Suppressor macrophage treated with lipopolysaccharide for 1 hour (primary cell): ENCODE data around the gene MEIS2.
"Not testable (repeated sequence)": the region's sequence is repeated elsewhere in the genome, so short reads cannot be mapped to it uniquely, and the experiment has no call there.

Experiments
- DNase-seq, 3 donors: peaks; one replicate each; pipeline ENCODE4 v3.0.0-alpha.2; 2020 to 2022

The MEIS2 gene

DNA sequence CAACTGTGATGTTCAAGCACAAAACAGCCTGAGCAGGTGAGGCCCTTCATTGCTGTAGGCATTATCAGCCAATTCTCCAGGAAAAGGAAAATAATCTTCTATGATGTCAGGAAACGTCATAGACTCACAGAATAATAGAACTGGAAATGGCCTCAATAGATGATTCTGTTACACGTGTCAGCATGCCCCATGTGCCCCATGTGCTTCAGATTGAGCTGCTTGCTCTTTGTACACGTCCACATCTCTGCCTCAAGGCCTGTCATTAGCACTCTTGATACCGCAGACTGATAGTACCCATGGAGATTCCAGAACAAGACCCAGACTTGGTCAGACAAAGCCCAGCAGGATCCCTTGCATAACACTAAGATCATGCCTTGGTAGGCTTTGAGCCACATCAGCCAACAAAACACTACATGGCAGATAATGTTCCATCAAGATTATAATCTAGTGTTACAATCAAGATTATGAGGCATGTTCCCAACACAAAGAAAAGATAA, 95.9 kb downstream of the MEIS2 start:
- no peak for DNase-seq

DNA sequence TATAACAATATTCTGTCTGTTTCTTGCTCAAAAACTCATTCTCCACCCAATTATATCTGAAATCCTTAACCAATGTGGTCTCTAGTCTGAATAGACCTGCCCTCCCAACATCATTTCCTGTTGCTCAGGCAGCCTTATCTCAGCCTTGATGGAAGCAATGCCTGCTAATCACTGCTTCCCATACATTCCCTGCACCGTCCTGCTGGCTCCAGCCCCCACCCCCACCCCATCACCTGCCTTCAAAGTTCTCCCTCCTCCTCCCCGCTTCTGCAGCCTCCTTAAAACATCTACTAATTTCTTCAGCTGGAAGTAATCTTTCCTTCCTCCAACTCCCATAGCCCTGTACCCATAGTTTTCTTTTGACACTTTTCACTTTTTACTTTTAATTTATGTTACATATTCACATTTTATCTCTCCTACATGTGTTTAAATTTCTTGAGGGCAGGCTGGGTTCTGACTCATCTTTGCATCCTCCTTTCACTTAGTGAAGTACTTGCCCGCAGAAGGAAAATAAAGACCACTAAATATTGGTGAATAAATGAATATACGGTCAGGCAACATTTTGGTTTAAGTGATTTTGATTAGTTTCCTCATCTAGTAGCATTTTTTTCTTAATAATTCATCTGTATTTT, 98.2 kb downstream of the MEIS2 start:
- no peak for DNase-seq

DNA sequence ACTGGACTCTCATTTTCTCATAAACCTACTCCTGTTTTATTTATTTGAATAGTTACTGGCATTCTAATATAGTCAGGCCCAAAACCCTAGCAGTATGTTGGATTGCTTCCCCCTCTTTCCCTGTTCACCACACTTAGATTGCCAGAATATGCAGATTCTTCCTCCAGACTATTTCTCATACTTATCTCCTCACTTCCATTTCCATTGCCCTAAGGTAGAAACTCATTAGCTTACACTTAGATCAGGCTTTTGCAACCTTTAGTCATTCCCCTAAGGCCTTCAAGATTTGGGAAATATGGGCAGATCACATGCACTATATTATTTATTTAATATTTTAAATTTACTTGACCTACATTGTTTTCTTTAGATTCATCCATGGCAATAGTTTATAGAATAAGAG, 98.9 kb downstream of the MEIS2 start:
- no peak for DNase-seq

DNA sequence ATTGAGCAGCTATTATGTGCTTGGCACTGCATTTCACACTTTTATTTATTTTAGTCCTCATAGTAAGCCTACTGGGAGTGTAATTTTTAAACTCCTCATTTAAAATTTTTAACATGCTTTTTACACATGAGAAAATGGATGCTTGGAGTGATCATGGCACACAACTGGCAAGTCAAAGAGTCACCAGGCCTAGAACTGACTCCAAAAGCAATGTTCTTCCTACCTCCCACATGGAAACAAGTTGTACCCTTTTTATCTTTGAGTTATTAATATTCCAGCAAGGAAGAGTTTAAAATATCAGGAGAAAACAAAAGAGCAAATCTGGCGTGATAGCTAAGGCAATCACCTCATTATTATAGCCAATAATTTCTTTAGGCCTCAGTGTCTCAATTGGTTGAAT, 100.6 kb downstream of the MEIS2 start:
- no peak for DNase-seq

DNA sequence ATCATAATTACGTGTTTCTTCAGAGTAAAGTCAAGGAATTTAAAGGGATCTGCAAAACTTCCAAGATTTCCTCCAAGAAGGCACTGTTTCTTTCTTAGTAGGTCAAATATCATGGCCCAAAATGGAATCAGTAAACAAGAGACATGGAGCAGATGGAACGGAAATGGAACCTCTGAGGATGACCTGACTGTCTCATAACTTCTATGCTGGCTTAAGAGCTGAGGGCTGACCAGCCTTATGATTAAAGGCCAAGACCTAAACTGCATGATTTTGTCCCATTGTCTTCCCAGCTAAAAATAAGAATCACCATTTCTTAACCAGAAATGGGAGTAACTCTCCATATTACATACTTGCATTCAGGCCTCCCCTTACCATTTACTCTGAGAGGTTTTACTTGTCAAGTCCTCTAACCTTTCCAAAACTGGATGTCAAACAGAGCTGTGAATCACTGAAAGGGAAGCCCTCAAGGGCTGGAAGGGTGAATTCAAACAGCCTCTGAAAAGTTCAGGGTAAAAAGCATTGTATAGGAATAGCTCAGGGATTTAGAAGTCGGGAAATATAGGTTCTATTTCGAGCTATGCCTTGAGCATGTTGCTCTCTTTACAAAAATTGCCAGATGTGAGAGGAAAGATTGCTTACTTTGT, 103.7 kb downstream of the MEIS2 start:
- no peak for DNase-seq

DNA sequence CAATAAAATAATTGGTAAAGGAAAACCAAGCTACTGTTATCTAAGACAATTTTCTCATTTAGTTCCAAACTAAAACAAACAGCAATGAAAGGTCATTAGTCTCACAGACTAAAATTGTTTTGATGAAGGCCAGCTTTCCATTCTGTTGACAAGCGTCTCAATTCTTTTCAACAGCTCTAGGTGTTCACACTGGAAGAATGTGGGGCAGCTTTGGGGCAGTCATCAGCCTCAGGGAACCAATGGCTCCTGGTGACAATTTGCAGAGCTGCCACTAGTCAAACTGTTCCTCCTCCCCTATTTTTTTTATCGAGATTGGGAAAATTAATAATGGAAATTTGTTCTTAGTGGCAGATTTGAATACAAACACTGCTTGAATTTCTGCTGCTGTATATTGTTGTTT, 104.2 kb downstream of the MEIS2 start:
- no peak for DNase-seq

DNA sequence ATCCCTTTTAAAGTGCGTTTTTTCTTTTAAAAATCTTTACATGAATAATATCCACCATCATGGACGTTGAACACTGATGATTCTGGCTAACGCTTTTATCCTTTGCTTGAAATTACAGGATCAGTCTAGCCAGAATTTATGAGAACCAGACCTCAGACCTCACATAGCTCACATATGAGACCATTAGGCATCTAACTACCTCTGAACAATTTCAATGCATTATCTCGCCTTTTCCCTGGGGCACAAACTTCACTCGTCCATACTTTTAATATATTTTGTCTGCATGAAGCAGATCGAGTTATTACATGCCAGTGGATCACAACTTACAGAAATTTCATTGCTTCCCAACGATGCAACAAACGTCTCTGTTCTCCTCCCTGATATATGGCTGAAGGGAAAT, 105.6 kb downstream of the MEIS2 start:
- no peak for DNase-seq

DNA sequence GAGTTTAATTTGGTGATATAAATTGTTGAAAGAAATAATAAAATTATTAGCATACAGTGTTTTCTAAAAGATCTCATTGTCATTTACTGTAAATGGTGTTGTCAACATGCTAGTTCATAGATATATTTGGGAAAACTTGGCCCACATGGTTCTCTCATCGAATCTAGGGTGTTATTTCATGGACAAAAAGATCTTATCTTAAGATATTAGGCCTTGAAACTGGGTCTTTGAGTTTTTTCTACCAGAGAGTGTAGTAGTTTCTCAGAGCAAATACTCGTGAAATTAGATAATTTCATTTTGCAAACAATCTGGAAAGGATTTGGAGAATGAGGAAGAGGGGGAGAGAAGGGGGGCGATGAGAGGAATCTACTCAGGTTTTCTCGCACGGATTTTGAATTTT, 107.9 kb downstream of the MEIS2 start:
- DNase-seq = no peak

DNA sequence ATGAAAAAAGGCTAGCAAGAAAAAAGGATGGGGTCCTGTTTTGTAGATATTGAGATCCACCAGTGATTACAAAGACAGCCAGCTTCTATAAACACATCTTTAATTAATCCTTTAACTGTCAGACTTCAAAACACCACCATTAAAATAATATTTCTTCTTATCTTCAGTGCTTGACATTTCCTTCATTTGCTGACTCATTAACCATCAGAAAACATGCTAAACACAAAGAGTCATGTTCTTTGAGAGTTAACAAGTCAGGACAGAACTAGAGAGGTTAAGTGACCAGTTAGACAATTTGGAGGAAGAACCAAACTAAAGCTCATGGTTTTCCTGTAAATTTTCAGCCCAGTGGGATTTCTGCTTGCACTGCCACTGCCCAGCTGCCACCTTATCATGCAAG, 111.4 kb downstream of the MEIS2 start:
- DNase-seq = no peak

DNA sequence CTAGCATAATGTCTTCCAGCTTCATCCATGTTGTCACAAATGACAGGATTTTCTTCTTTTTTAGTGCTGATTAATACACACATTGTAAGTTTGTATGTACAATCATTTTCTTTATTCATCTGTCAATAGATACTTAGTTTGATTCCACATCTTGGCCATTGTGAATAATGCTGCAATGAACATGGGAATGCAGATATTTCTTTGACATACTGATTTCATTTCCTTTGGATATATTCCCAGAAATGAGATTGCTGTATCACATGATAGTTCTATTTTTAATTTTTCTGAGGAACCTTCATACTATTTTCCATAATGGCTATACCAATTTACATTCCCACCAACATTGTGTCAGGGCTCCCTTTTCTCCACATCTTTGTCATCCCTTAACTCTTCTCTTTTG, 117.9 kb downstream of the MEIS2 start:
- DNase-seq = no peak

DNA sequence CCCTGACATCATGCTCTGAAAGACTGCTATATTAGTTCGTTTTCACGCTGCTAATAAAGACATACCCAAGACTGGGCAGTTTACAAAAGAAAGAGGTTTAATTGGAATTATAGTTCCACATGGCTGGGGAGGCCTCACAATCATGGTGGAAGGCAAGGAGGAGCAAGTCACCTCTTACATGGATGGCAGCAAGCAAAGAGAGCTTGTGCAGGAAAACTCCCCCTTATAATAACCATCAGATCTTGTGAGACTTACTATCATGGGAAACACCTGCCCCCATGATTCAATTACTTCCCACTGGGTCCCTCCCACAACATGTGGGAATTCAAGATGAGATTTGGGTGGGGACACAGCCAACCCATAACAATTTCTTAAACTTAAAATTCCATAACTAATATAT, 120.1 kb downstream of the MEIS2 start:
- DNase-seq = not testable (repeated sequence)

DNA sequence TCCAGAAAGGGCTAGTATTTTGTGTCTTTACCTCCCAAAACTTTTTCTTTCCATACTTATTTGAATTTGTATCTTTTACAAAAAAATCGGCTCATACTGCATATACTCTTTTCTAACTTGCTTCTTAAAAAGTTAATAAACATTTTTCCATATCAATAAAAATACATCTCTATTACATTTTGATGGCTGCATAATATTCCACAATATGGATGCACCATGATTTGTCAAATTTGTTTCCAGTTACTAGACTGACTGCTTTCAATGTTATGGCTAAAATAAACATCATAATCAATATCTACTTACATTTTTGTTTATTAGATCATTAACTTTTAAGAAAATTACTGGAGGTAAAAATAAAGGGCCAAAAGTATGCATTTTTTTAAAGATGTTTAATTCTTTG, 121.7 kb downstream of the MEIS2 start:
- DNase-seq = no peak

DNA sequence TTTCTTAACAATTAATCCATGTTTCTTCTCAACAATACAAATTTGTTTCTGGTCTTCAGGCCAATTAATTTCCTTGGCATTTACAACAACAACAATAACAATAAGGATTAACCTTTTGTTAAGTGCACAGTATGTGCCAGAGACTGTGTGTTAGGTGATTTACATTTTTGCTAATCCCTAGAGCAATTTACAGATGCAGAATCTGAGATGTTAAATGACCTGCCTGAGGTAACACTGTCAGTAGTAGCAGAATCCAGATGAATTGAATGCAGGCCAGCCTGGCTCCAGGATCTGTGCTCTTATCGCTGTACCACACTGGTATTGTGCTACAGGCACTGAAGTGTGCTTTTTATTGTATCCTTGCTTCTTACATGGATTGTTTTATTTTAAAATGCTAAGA, 122.2 kb downstream of the MEIS2 start:
- no peak for DNase-seq

DNA sequence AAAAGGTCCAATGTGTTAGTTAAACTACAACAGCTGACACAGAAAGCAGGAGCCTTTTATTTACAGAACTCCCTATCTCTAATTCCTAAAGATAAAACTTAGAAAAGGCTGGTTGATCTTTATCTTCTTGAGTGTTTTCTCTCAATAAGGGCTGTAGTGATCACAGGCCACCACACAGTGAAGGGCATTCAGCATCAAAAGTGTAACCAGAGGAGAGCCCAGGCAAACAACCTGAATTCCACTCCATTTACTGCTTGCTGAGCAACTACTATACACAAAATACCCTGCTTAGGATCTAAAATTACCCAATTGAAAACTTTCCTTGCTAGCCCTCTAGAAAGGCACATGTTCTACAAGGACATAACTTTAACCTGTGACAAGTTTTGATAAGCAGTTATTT, 122.7 kb downstream of the MEIS2 start:
- no peak for DNase-seq

DNA sequence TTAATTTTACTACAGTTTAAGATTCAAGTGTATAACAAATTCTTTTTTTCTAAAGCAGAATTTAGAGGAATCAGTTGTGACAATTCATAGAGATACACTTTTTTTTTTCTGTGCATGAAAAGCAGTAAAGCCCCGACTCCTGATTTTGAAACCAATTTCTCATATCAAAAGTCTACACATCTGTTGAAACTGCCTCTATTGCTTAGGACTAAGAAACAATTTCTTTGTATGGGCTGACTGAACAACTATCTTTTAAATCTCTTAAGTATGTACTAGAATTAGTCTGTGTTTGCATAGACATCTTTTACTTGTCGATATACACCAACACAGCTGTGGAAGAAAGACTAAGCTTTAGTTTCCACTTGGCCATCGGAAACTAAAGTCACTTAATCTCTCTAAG, 127.6 kb downstream of the MEIS2 start:
- no peak for DNase-seq

DNA sequence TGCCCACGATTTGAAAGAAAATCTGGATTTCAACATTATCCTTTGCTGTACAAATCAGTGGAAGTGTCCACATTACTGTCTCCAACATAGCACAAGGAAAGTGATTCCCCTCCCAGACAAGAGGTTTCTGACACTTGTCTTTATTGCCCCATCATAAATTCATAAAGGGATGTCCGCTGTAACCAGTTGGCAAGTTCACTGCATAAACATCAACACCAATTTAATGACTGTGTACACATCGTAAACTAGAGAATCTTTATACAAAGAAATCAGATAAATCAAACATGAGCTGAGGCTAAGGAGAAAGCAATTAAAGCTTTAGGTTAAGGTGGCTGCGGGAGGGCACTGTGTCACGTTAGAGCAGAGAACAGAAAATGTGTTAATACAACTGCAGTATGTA, 129.8 kb downstream of the MEIS2 start:
- no peak for DNase-seq

DNA sequence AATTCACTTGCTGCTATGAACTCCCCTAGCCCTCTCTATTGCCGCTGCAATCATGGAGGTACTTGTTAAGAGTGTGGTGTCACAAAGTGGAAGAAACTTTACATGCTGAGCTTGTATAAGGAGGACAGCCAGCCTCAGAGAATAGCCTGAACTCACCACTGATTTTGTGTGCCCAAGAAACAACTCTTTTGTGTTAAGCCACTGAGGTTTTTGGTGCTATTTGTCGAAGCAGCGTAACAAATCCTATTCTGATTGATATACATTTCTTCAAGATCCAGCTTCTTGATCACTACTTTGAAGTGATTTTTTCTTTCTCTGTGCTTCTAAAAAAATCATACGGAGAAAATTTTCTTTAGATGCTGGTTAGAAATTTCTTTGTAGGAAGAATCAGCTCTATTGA, 132.4 kb downstream of the MEIS2 start:
- DNase-seq = no peak

DNA sequence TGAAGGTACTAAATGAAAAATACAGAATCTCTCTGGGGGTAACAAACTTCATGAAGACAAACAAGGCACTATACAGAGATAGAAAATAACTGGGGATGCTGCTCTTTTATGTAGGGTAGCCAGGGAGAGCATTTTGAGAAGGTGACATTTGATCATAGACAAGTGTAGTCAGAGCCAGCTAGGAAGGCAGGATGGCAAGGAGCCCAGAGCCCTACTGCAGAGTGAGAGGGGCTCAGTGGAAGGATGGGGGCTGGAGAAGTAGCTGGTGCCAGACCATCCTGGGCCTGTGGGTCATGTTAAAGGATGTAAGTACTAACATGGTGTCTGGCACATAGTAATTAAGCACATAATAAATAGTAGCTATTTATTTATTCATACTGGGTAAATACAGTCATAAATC, 133.6 kb downstream of the MEIS2 start:
- no peak for DNase-seq

DNA sequence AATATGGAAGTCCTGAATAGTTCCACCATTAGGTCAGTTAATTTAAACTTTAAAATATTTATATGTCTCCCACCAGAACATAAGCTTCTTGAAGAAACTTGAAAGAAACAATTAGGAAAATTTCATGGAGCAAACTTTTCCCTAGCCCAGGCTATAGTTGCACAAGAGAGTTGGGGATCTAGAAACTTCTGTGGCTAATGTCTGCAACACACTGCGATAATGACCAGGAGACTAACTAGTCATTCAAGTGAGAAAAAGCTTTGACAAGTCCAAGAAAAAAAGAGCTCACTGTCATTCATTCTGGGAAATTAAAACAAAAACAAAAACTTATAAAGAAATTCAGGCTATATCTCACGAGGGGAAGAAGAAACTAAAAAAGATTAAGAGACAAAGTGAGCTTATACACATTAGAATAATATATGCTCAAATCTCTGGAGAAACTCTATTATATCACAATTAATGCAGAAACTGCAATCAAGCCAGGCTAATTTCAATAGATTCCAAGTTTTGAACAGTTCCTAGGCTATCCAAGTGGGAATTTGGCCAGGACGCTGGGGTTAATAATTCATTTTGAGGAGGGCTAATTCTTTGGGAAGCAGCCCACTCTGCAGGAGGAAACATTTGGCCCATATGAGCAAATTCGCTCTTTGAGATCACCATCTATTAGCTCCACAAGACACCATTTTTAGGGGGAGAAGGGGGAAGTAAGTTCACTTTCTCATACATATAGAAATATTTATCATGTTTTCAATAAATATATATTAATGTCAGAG, 134.6 kb downstream of the MEIS2 start:
- DNase-seq = no peak

DNA sequence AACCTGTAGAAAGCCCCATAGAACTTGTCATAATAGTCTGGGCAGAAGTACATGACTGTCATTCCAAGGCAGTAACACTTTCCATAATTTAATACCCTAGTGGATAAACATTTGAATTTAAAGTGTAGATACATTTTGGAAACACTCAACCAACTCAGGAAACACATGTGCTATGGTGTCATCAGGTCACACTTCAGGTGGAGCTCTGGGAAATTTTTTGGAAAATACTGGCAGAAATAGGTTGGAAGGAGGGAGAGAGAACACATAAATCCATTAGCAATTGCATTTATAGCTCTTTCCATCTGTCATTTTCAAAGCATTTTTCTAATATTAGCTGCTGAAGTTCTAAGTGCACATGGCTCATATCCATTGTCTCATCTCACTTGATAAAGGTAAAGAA, 135.7 kb downstream of the MEIS2 start:
- no peak for DNase-seq

DNA sequence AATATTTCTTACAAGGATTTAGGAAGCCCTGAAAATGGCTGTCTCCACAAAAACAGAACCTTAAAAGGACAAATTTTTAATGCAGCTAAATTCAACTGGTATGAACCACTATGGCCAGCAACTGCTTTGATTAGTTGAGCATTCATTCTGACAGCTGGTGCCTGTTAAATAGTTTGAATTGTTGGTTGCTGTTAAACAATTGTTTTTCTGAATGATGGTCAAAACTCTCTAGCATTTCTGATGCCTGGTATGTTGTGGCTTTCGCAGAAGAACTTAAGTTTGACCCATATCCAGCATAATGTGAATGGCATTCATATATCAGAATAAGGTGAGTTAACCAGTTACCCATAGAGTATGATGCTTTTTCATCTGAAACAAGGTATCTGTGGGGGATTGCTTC, 138.4 kb downstream of the MEIS2 start:
- peak in 1 of 3 donors; percentile 1 for DNase-seq

DNA sequence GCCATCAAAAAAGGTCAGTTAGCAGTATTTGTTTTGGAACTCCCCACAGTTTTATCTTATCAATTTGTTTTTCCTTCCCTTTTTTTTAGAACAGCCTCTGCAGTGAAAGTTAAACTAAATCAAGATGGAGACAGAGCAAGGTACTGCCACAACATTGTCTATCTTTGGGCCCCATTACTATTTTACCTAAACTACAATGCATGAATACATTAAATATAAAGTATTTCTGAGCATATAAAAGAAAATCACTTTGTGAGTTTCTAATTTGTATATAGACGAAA, 139.5 kb downstream of the MEIS2 start:
- peak in 1 of 3 donors; percentile 11 for DNase-seq

DNA sequence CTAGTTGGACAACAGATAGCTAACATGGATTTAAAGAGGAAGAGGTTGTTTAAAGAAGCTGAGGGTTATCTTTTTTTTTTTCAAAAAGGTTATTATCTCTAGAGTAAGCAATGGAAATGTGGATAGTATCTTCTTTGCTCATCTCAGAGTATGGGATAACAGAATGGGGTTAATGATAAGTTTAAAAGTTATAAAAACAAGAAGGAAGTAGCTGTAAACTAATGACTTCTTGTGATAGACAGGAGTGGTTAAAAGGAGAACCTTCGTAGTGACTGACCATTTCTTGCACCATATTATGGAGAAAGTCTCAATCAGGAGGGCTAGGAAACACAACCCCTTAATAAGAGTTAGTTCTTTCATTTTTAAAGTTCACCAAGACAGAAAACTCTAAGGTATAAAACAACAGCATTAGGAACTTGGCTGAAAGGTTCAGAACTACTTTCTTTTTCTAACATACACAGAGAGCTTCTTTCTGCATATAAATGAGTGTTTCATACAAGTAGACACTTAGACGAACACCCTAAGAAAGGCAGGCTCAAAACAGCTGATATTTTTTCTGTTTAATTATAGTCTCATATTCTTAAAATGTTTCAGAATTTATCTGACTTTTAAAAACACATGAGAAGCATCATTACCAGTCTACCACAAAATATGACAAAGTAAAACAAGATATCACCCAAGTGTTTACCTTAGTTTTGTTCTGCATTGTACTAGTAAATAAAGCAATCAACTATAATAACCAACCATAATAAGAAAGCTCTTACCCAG, 140.0 kb downstream of the MEIS2 start:
- peak in 1 of 3 donors; percentile 8 for DNase-seq

DNA sequence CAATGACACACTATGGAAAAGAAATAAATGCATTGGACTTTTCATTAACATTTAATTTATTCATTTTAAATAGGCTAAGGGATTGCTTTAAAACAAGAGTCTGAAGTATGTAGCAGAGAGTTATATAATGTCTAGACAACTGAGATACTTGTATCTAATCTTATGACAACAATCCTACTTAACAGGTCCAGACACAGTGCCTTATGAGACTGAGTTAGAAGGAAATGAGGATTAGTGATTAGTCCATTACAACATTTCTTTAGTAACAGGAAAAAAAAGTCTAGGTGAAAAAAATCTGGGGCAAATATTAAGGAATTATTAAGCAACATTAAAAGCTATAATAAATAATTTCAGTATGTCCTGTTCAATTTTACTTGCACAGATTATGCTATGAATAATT, 140.6 kb downstream of the MEIS2 start:
- peak in 1 of 3 donors; percentile 14 for DNase-seq
